GM12878 (cell line): ENCODE measurements around the gene MEF2C. TPM values are rescaled to one million over a fixed set of nuclear protein-coding genes. Genes with fewer than 3 reads are reported as not detected.
A peak's percentile ranks its signal among the peaks of the same experiment; 100 is the strongest.

Source experiments
- ATAC-seq: fragments of 200-7000 bp; cut with Tn5 transposase; 3 replicates; pipeline ENCODE4 v1.9.1; 2020; ENCODE audit warnings: mild to moderate bottlenecking, moderate library complexity
- BruUV-seq: library from RNA; stranded (reverse); fragments of 400-500 nt; replicated peaks from 2 replicates; lab custom pipeline; 2021; lab: Mats Ljungman, UMichigan
- CTCF ChIA-PET: fragments of 300-600 bp; sonication (Branson Sonifier 250); formaldehyde crosslinking; extraction: SDS; loops from one replicate; lab custom pipeline; 2021; ENCODE audit warnings: inconsistent platforms; lab: Yijun Ruan, JAX
- POLR2A ChIA-PET: fragments of 350-600 bp; formaldehyde crosslinking; extraction: SDS; loops from one replicate; lab custom pipeline; 2021; ENCODE audit warnings: inconsistent platforms; lab: Charles Lee
- RAD21 ChIA-PET: fragments of 300-600 bp; sonication (Branson Sonifier 250); formaldehyde crosslinking; loops from one replicate; lab custom pipeline; 2023; ENCODE audit warnings: antibody characterized with exemption; ENCODE audit not compliant: unreplicated experiment; lab: Charles Lee
- SMC1A ChIA-PET: fragments of 300-600 bp; sonication (Branson Sonifier 250); formaldehyde crosslinking; loops from one replicate; lab custom pipeline; 2023; ENCODE audit not compliant: unreplicated experiment, uncharacterized antibody; lab: Charles Lee
- DNase-seq: peaks from one replicate; pipeline ENCODE4 v3.0.0-alpha.2; 2011; ENCODE audit warnings: low read depth, low spot score
- FAIRE-seq: peaks from 3 replicates; lab custom pipeline; 2011; peaks lifted over from hg19 to GRCh38; lab: Jason Lieb, UNC
- H2AFZ ChIP-seq: 2 replicates; pipeline ENCODE4 v1.6.0; 2011; ENCODE audit warnings: low read depth, low read length, control low read depth; ENCODE audit not compliant: control insufficient read depth
- H3K27ac ChIP-seq: 2 replicates; pipeline ENCODE4 v1.5.1; 2011; ENCODE audit warnings: control low read depth; ENCODE audit not compliant: control insufficient read depth, insufficient read depth
- H3K27me3 ChIP-seq, 2 experiments: replicated peaks in 1 of 2; 2 replicates each; pipeline versions ENCODE4 v1.6.0 to v1.6.1; 2011; ENCODE audit warnings: low read length in 1 of 2; ENCODE audit not compliant: control insufficient read depth in 2 of 2, insufficient read depth in 2 of 2
- H3K36me3 ChIP-seq, 2 experiments: 2 replicates each; pipeline ENCODE4 v1.5.1; 2011; ENCODE audit warnings: low read length in 1 of 2; ENCODE audit not compliant: control insufficient read depth in 2 of 2, insufficient read depth in 2 of 2
- H3K4me1 ChIP-seq: 2 replicates; pipeline ENCODE4 v1.6.1; 2011; ENCODE audit warnings: mild to moderate bottlenecking, low read length, moderate library complexity, mixed read lengths; ENCODE audit not compliant: control insufficient read depth, insufficient read depth
- H3K4me2 ChIP-seq: 2 replicates; pipeline ENCODE4 v1.6.0; 2011; ENCODE audit warnings: control low read depth; ENCODE audit not compliant: control insufficient read depth, insufficient read depth
- H3K4me3 ChIP-seq: fragments of 200-600 bp; sonication (generic); 2 replicates; pipeline ENCODE4 v1.5.1; 2016
- H3K79me2 ChIP-seq: 2 replicates; pipeline ENCODE4 v1.6.0; 2011; ENCODE audit warnings: low read length; ENCODE audit not compliant: control insufficient read depth, insufficient read depth
- H3K9ac ChIP-seq: 2 replicates; pipeline ENCODE4 v1.8.0; 2011; ENCODE audit warnings: low read length, control low read depth, mixed read lengths; ENCODE audit not compliant: control insufficient read depth, insufficient read depth
- H3K9me3 ChIP-seq: replicated peaks from 3 replicates; pipeline ENCODE4 v1.5.1; 2011; ENCODE audit warnings: mild to moderate bottlenecking, low read length; ENCODE audit not compliant: control insufficient read depth, insufficient read depth
- H4K20me1 ChIP-seq: 2 replicates; pipeline ENCODE4 v1.6.0; 2011; ENCODE audit not compliant: control insufficient read depth, insufficient read depth
- BCL11A ChIP-seq: IDR thresholded peaks from 2 replicates; pipeline ENCODE4 v1.6.1; 2011; ENCODE audit warnings: low read depth, low read length
- BCL3 ChIP-seq: IDR thresholded peaks from 2 replicates; pipeline ENCODE4 v1.6.1; 2011; ENCODE audit warnings: borderline replicate concordance, low read depth, mild to moderate bottlenecking, moderate library complexity, low read length; ENCODE audit not compliant: insufficient read depth, poor library complexity, severe bottlenecking
- BRCA1 ChIP-seq: IDR thresholded peaks from 2 replicates; pipeline ENCODE4 v1.6.1; 2011; ENCODE audit warnings: low read depth, low read length, improper control_type of control experiment
- CBX5 ChIP-seq: sonication (generic); IDR thresholded peaks from 2 replicates; pipeline ENCODE4 v1.6.1; 2016; ENCODE audit warnings: low read depth, moderate library complexity, mild to moderate bottlenecking, inconsistent platforms
- CREM ChIP-seq: IDR thresholded peaks from 2 replicates; pipeline ENCODE4 v1.6.1; 2014; ENCODE audit warnings: antibody characterized with exemption, low read depth
- FOS ChIP-seq: IDR thresholded peaks from 3 replicates; pipeline ENCODE4 v1.6.1; 2011; ENCODE audit warnings: borderline replicate concordance; ENCODE audit not compliant: insufficient read length; ENCODE audit errors: extremely low read depth
- HDGF ChIP-seq: fragments of 450-650 bp; IDR thresholded peaks from 2 replicates; pipeline ENCODE4 v1.6.1; 2016; ENCODE audit warnings: antibody characterized with exemption
- JUNB ChIP-seq: IDR thresholded peaks from 2 replicates; pipeline ENCODE4 v1.6.1; 2016; ENCODE audit warnings: antibody characterized with exemption, mild to moderate bottlenecking
- KDM1A ChIP-seq: fragments of 200-600 bp; sonication (generic); IDR thresholded peaks from 2 replicates; pipeline ENCODE4 v1.6.1; 2016; ENCODE audit warnings: borderline replicate concordance
- POLR2AphosphoS2 ChIP-seq: IDR thresholded peaks from 2 replicates; pipeline ENCODE4 v1.6.1; 2011; ENCODE audit warnings: low read depth, mild to moderate bottlenecking, low read length, improper control_type of control experiment, moderate library complexity
- POLR2AphosphoS5 ChIP-seq: IDR thresholded peaks from 2 replicates; pipeline ENCODE4 v1.6.1; 2011; ENCODE audit warnings: mild to moderate bottlenecking, low read length, inconsistent platforms
- RAD51 ChIP-seq: fragments of 450-650 bp; IDR thresholded peaks from 2 replicates; pipeline ENCODE4 v1.6.1; 2016; ENCODE audit warnings: moderate library complexity, mild to moderate bottlenecking, inconsistent platforms
- SREBF2 ChIP-seq: IDR thresholded peaks from 2 replicates; pipeline ENCODE4 v1.6.1; 2012; ENCODE audit warnings: mild to moderate bottlenecking, low read length
- SRF ChIP-seq, 2 experiments: IDR thresholded peaks; 2 replicates each; pipeline ENCODE4 v1.6.1; 2011; ENCODE audit warnings: low read depth in 2 of 2, low read length in 2 of 2, mild to moderate bottlenecking in 1 of 2, moderate library complexity in 1 of 2
- whole genome bisulfite sequencing: methylation state at CpG from one replicate; pipeline ENCODE4 v1.1.6; 2016; ENCODE audit warnings: low lambda C conversion rate; ENCODE audit not compliant: insufficient replicate concordance, insufficient coverage; ENCODE audit errors: missing lambda C conversion rate; 5-methylcytosine and 5-hydroxymethylcytosine counted together
- in situ Hi-C: fragments of 300-500 bp; cut with MboI; formaldehyde crosslinking; loops from 9 replicates; pipeline ENCODE4 v1.14.3; 2018; ENCODE audit warnings: mixed read lengths
- intact Hi-C: fragments of 100-400 bp; cut with micrococcal nuclease; formaldehyde crosslinking; loops from one replicate; pipeline ENCODE4 v1.14.2; 2022; ENCODE audit not compliant: unreplicated experiment
- polyA plus RNA-seq, 11 experiments: library from polyadenylated mRNA; depleted of rRNA in 4 of 11; unstranded in 6 of 11; stranded (reverse) in 5 of 11; fragments of >200 nt; fragmentation: Nextera tagmentation in 4 of 11; fragmentation: Illumina TruSeq in 1 of 11; extraction: Ambion mirVana in 4 of 11; extraction: Trizol in 1 of 11; gene quantifications; 1 replicate in 1 of 11; 2 replicates in 10 of 11; pipeline versions ENCODE4 v1.2.1 to v1.2.3, GENCODE V29; 2011 to 2016; ENCODE audit warnings: inconsistent platforms in 2 of 11, missing spikeins in 2 of 11, low read depth in 1 of 11
- total RNA-seq, 4 experiments: library from RNA; depleted of rRNA in 3 of 4; stranded (reverse); fragments of >200 nt in 3 of 4; fragmentation: Illumina TruSeq in 1 of 4; extraction: Trizol in 1 of 4; gene quantifications; 2 replicates each; pipeline versions ENCODE4 v1.2.1 to v1.2.3, GENCODE V29; 2013 to 2021

Gene MEF2C
- total and polyA plus RNA-seq, 10 of the 15 experiments (the other 5 are each of a cell fraction or from before 2014, with no cell fraction given): 104 to 225 (median 180) TPM

GRCh38 chr5:88839238-88839637 lies 43.7 kb downstream of the MEF2C start:
- Histone ChIP-seq H3K27ac (no peak overlapping the region), H3K27me3 (no peaks in the 10 kb centered on the region), H2AFZ (no peak overlapping the region), H3K9ac (no peak overlapping the region), H3K4me3 (no peak overlapping the region), H3K79me2 (peaks cover 87% of the 10 kb centered on the region), H3K4me1 (peaks cover 9% of the 10 kb centered on the region), H3K36me3 (peaks cover 0 to 21% of the 10 kb centered on the region in 2 experiments; a peak in 2 of 4 replicates), H3K9me3 (no peaks in the 10 kb centered on the region; the same call in 2 of the 3 replicates), H3K4me2 (no peak overlapping the region), H4K20me1 (no peaks in the 10 kb centered on the region)
- no peak for FAIRE-seq
- TF ChIP-seq HDGF: no peak
- no peak for TF ChIP-seq CREM
- TF ChIP-seq BCL11A: no peak
- TF ChIP-seq JUNB: no peak
- 0 out of 2 replicates have a peak, but pooled peaks have one; percentile 27 for TF ChIP-seq POLR2AphosphoS2
- RAD21 ChIA-PET: interaction anchor here (0.9 to 1.1 kb wide), 2 partner anchors 20 to 105 kb away, joined by 3 read pairs; no protein-coding TSS in a partner anchor
- BruUV-seq: no TSS peak
- intact Hi-C loops (no loop called here), in situ Hi-C loops (no loop called here)
- SMC1A ChIA-PET: interaction anchor here (1.1 to 24.1 kb wide), 3 partner anchors 20 to 107 kb away, joined by 3 to 591 read pairs (median 4); no protein-coding TSS in a partner anchor
- POLR2A ChIA-PET: no interaction called here
- WGBS: 68% methylated on average over 4 of the region's 4 CpGs
- CTCF ChIA-PET: interaction anchor here (1.2 to 5.1 kb wide), 3 partner anchors 10 to 110 kb away, joined by 3 to 32 read pairs (median 14); no protein-coding TSS in a partner anchor
- no peak for DNase-seq
- no peak for ATAC-seq

GRCh38 chr5:88838500-88838899 lies 44.5 kb downstream of the MEF2C start:
- DNase-seq: no peak
- peaks cover 10% of the 10 kb centered on the region for H3K4me1 ChIP-seq
- ChIA-PET CTCF (interaction anchor here (1.2 to 5.1 kb wide), 3 partner anchors 9 to 109 kb away, joined by 3 to 32 read pairs (median 14); no protein-coding TSS in a partner anchor), POLR2A (interaction anchor here (0.7 kb wide), 1 partner anchor 9 kb away, joined by 3 read pairs; no protein-coding TSS in a partner anchor)
- H4K20me1 ChIP-seq: no peaks in the 10 kb centered on the region
- no TSS peak for BruUV-seq
- no peak overlapping the region for H2AFZ ChIP-seq
- peaks cover 89% of the 10 kb centered on the region for H3K79me2 ChIP-seq
- WGBS: 44% methylated on average over 1 of the region's 1 CpG
- H3K36me3 ChIP-seq: peaks cover 0 to 18% of the 10 kb centered on the region in 2 experiments; a peak in 1 of 4 replicates
- 0 out of 2 replicates have a peak overlapping the region, but pooled peaks have one; percentile 2 for H3K4me2 ChIP-seq
- TF ChIP-seq BRCA1 (no peak), RAD51 (no peak), BCL3 (no peak), SRF (IDR thresholded peaks at IDR 0.05; ENCODE audit: low read depth in 2 of 2, low read length in 2 of 2) (no peak), FOS (no peak), POLR2AphosphoS2 (no peak), CBX5 (no peak), KDM1A (no peak), SREBF2 (no peak), POLR2AphosphoS5 (no peak)
- TF ChIP-seq, all 136 proteins: peak for 0
- no peak overlapping the region for H3K4me3 ChIP-seq
- no peak overlapping the region for H3K9ac ChIP-seq
- H3K27me3 ChIP-seq: no peaks in the 10 kb centered on the region
- ChIA-PET RAD21 (interaction anchor here (0.6 to 2.2 kb wide), 6 partner anchors 10 to 104 kb away, joined by 3 to 7 read pairs (median 3); no protein-coding TSS in a partner anchor), SMC1A (interaction anchor here (0.9 to 24.1 kb wide), 6 partner anchors 9 to 107 kb away, joined by 3 to 591 read pairs (median 6); no protein-coding TSS in a partner anchor)
- in situ Hi-C loops (no loop called here), intact Hi-C loops (no loop called here)
- H3K9me3 ChIP-seq: no peaks in the 10 kb centered on the region
- no peak overlapping the region for H3K27ac ChIP-seq
- no peak for ATAC-seq
- FAIRE-seq: no peak
